Measurements from ENCODE around the gene ATP2A1. TPM values are rescaled to one million over a fixed set of nuclear protein-coding genes. Genes with fewer than 3 reads are reported as not detected.

The ATP2A1 gene
- 10.3 TPM for total RNA-seq (2021; ENCODE audit: unreplicated experiment)
- 5.5 and 7.0 TPM in 2 replicates for polyA plus RNA-seq (2012)
- Bru-seq, nascent RNA: percentile 41 among the genes with signal in this experiment
- percentile 64 among the genes with signal in this experiment for BruChase-seq, experiment 1, labeled RNA remaining after a 6-hour chase
- percentile 50 among the genes with signal in this experiment for BruChase-seq, experiment 2, labeled RNA remaining after a 2-hour chase
- long read RNA-seq, partial matches to known transcripts: 5 of 8 reads
- long read RNA-seq, other reads (novel, unspliced or antisense): 3 of 8 reads

DNA sequence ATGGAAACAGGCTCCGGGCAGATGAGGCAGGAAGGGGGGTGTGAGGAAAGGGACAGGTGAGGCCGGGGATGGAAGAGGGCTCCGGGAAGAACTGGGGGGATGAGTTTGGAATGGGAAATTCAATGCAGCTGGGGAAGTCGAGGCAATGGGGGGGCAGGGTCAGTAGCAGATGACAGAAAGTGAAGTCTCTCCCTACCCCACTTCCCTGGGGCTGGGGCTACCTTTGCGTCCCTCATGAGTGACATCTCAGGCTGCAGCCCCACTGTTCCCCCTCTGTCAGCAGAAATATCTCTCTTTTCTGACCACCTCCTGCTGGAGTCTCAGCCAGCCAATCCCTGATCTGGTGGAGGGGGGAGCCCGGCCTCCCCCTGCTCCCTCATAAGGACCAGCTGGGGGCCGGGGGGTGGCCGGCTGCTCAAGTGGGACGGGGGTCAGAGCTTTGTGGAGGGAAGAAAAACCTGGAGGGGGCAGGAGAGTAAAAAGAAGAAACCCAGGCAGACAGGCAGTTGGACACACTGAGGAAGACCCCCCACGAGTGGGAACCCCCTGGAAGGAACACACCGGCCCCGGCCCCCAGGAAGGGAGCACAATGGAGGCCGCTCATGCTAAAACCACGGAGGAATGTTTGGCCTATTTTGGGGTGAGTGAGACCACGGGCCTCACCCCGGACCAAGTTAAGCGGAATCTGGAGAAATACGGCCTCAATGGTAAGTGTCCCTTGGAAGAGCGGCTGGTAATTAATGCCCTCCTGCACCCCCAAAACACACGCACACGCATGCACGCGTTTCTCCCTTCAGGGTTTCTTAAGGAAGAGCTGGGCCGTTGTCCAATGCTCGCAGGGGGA lies at the start of gene ATP2A1:
TSS of gene ATP2A1 (plus strand) at position 406 of the 844 bp plus-strand sequence. CDS start at position 590, 184 bp downstream.
- Histone ChIP-seq H3K9me2 (ENCODE audit: insufficient read depth) (no peaks in the 10 kb centered on the region), H3K4me2 (ENCODE audit: low read length) (peak within 1 kb of the TSS; percentile 100), H3K9ac (ENCODE audit: low read length) (peak within 1 kb of the TSS; percentile 83), H2AFZ (ENCODE audit: low read depth, low read length, poor library complexity, severe bottlenecking) (no peak within 1 kb of the TSS), H3K4me1 (ENCODE audit: control insufficient read depth in 1 of 2, insufficient read depth in 2 of 2, low read length in 2 of 2) (peaks cover 5 to 17% of the 10 kb centered on the region in 2 experiments; a peak in 2 of 4 replicates), H3K27ac (ENCODE audit: low read depth, low read length) (peak within 1 kb of the TSS; percentile 44), H3K4me3 (replicated peaks in 1 of 2; ENCODE audit: low read depth in 1 of 2, low read length in 2 of 2) (peak within 1 kb of the TSS; percentile 74 to 93), H4K20me1 (ENCODE audit: insufficient read depth) (no peaks in the 10 kb centered on the region), H3K9me3 (ENCODE audit: control insufficient read depth in 1 of 2, insufficient read depth in 1 of 2, low read depth in 1 of 2, low read length in 2 of 2) (no peaks in the 10 kb centered on the region), H3K79me2 (ENCODE audit: insufficient read depth, low read length) (no peaks in the 10 kb centered on the region), H3K36me3 (ENCODE audit: control insufficient read depth in 1 of 2, insufficient read depth in 2 of 2, low read length in 2 of 2) (peaks cover 3 to 6% of the 10 kb centered on the region in 2 experiments; a peak in 2 of 4 replicates), H3K27me3 (ENCODE audit: insufficient read depth, low read length) (no peaks in the 10 kb centered on the region)
- RAD21 ChIA-PET (ENCODE audit: low non-redundant PET in 1 of 2, low total read pairs in 2 of 2, uncharacterized antibody in 2 of 2, unreplicated experiment in 2 of 2): no interaction called here
- POLR2A ChIA-PET: interaction anchor here (0.9 kb wide), 1 partner anchor 13 kb away, joined by 3 read pairs; no protein-coding TSS in a partner anchor
- intact Hi-C loops (cut with micrococcal nuclease): loop anchor here (5.0 kb wide), 1 partner anchor 34 kb away; no protein-coding TSS in a partner anchor
- CTCF ChIA-PET: no interaction called here
- DNase-seq (ENCODE audit: low read depth, low spot score): no peak
- TSS peak; percentile 26 for BruUV-seq (replicated peaks)
- TF ChIP-seq ZFX (IDR thresholded peaks at IDR 0.05) (no peak), ZNF274 (IDR thresholded peaks at IDR 0.05; ENCODE audit: low read depth, low read length) (no peak), RAD21 (IDR thresholded peaks at IDR 0.05; ENCODE audit: low read depth) (no peak), YY1 (IDR thresholded peaks at IDR 0.05; ENCODE audit: extremely low read depth, insufficient replicate concordance, low read depth, low read length) (no peak), POLR2A (IDR thresholded peaks at IDR 0.05; ENCODE audit: borderline replicate concordance, extremely low read depth, insufficient read depth, insufficient read length) (no peak), FOSL1 (IDR thresholded peaks at IDR 0.05; ENCODE audit: low read depth) (no peak), POLR2AphosphoS5 (IDR thresholded peaks at IDR 0.05; ENCODE audit: low read depth, low read length) (no peak), ELF1 (IDR thresholded peaks at IDR 0.05; ENCODE audit: borderline replicate concordance, low read depth) (no peak), TCF7L2 (IDR thresholded peaks at IDR 0.05; ENCODE audit: borderline replicate concordance, extremely low read depth, insufficient read depth, insufficient read length) (no peak), EGR1 (IDR thresholded peaks at IDR 0.05; ENCODE audit: low read depth) (no peak), SP1 (IDR thresholded peaks at IDR 0.05; ENCODE audit: low read depth) (no peak), EZH2phosphoT487 (IDR thresholded peaks at IDR 0.05; ENCODE audit: borderline replicate concordance) (no peak), EZH2 (IDR thresholded peaks at IDR 0.05) (no peak), SRF (IDR thresholded peaks at IDR 0.05; ENCODE audit: low read depth) (no peak), JUND (IDR thresholded peaks at IDR 0.05) (no peak), CEBPB (IDR thresholded peaks at IDR 0.05; ENCODE audit: low read depth) (no peak)
- TF ChIP-seq, protein P1, sequence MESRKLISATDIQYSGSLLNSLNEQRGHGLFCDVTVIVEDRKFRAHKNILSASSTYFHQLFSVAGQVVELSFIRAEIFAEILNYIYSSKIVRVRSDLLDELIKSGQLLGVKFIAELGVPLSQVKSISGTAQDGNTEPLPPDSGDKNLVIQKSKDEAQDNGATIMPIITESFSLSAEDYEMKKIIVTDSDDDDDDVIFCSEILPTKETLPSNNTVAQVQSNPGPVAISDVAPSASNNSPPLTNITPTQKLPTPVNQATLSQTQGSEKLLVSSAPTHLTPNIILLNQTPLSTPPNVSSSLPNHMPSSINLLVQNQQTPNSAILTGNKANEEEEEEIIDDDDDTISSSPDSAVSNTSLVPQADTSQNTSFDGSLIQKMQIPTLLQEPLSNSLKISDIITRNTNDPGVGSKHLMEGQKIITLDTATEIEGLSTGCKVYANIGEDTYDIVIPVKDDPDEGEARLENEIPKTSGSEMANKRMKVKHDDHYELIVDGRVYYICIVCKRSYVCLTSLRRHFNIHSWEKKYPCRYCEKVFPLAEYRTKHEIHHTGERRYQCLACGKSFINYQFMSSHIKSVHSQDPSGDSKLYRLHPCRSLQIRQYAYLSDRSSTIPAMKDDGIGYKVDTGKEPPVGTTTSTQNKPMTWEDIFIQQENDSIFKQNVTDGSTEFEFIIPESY (IDR thresholded peaks at IDR 0.05; ENCODE audit: extremely low read depth, insufficient replicate concordance, low read length): no peak
- TF ChIP-seq, protein P2, sequence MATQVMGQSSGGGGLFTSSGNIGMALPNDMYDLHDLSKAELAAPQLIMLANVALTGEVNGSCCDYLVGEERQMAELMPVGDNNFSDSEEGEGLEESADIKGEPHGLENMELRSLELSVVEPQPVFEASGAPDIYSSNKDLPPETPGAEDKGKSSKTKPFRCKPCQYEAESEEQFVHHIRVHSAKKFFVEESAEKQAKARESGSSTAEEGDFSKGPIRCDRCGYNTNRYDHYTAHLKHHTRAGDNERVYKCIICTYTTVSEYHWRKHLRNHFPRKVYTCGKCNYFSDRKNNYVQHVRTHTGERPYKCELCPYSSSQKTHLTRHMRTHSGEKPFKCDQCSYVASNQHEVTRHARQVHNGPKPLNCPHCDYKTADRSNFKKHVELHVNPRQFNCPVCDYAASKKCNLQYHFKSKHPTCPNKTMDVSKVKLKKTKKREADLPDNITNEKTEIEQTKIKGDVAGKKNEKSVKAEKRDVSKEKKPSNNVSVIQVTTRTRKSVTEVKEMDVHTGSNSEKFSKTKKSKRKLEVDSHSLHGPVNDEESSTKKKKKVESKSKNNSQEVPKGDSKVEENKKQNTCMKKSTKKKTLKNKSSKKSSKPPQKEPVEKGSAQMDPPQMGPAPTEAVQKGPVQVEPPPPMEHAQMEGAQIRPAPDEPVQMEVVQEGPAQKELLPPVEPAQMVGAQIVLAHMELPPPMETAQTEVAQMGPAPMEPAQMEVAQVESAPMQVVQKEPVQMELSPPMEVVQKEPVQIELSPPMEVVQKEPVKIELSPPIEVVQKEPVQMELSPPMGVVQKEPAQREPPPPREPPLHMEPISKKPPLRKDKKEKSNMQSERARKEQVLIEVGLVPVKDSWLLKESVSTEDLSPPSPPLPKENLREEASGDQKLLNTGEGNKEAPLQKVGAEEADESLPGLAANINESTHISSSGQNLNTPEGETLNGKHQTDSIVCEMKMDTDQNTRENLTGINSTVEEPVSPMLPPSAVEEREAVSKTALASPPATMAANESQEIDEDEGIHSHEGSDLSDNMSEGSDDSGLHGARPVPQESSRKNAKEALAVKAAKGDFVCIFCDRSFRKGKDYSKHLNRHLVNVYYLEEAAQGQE (IDR thresholded peaks at IDR 0.05; ENCODE audit: low read depth): no peak
- TF ChIP-seq, protein P3, sequence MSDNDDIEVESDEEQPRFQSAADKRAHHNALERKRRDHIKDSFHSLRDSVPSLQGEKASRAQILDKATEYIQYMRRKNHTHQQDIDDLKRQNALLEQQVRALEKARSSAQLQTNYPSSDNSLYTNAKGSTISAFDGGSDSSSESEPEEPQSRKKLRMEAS (IDR thresholded peaks at IDR 0.05): no peak
- no peak for ATAC-seq

Measured in HCT116 (cell line).